ENCODE measurements around the gene SLC30A10. TPM values are rescaled to one million over a fixed set of nuclear protein-coding genes. Genes with fewer than 3 reads are reported as not detected.
"Not testable (repeated sequence)": the region's sequence is repeated elsewhere in the genome, so short reads cannot be mapped to it uniquely, and the experiment has no call there.

Gene SLC30A10
- total RNA-seq, 3 donors from 2014 or later = 11.3 to 38.0 (median 34.3) TPM

- ATAC-seq (no peak), DNase-seq (no peak)
- intact Hi-C loops (cut with DNase I, micrococcal nuclease) = no loop called here
- no peaks in the 10 kb centered on the region for H3K36me3 ChIP-seq (ENCODE audit: low read depth)
- no peaks in the 10 kb centered on the region for H3K9me3 ChIP-seq
- TF ChIP-seq, protein P1, sequence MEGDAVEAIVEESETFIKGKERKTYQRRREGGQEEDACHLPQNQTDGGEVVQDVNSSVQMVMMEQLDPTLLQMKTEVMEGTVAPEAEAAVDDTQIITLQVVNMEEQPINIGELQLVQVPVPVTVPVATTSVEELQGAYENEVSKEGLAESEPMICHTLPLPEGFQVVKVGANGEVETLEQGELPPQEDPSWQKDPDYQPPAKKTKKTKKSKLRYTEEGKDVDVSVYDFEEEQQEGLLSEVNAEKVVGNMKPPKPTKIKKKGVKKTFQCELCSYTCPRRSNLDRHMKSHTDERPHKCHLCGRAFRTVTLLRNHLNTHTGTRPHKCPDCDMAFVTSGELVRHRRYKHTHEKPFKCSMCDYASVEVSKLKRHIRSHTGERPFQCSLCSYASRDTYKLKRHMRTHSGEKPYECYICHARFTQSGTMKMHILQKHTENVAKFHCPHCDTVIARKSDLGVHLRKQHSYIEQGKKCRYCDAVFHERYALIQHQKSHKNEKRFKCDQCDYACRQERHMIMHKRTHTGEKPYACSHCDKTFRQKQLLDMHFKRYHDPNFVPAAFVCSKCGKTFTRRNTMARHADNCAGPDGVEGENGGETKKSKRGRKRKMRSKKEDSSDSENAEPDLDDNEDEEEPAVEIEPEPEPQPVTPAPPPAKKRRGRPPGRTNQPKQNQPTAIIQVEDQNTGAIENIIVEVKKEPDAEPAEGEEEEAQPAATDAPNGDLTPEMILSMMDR (IDR thresholded peaks at IDR 0.05) = no peak
- H3K4me3 ChIP-seq = no peak overlapping the region
- H3K4me1 ChIP-seq (ENCODE audit: low read depth) = no peaks in the 10 kb centered on the region
Measured at GRCh38 chr1:219954052-219954451, 25.7 kb upstream of the SLC30A10 start.

DNA sequence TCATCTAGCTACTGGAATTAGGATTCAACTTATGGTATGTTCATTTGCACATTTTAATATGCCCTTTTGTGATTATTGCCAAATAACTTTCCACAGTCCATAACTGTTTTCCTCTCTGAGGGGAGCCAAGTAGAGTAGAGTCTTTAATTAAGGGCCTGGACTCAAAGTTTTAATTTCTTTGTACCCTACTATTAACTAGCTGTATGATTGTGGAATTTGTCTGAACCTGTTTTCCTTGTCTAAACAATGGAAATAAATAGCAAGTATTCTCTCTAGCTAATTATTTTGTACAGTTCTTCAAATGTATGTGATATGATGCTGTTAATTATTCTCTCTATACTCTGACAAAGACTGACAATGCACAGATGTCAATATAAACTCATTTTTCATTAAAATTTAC is 24.0 kb upstream of the SLC30A10 start:
- ATAC-seq (no peak), DNase-seq (no peak)
- Histone ChIP-seq H3K36me3 (ENCODE audit: low read depth) (no peaks in the 10 kb centered on the region), H3K9me3 (no peaks in the 10 kb centered on the region), H3K4me3 (no peak overlapping the region), H3K4me1 (ENCODE audit: low read depth) (no peaks in the 10 kb centered on the region)
- TF ChIP-seq, protein P1 (IDR thresholded peaks at IDR 0.05) = no peak
- intact Hi-C loops (cut with DNase I, micrococcal nuclease) = no loop called here

DNA sequence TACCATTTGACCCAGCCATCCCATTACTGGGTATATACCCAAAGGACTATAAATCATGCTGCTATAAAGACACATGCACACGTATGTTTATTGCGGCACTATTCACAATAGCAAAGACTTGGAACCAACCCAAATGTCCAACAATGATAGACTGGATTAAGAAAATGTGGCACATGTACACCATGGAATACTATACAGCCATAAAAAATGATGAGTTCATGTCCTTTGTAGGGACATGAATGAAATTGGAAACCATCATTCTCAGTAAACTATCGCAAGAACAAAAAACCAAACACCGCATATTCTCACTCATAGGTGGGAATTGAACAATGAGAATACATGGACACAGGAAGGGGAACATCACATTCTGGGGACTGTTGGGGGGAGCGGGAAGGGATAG is 20.9 kb upstream of the SLC30A10 start:
- H3K9me3 ChIP-seq; DNase-seq; intact Hi-C loops (cut with DNase I, micrococcal nuclease); H3K4me1 ChIP-seq (ENCODE audit: low read depth); H3K4me3 ChIP-seq; H3K36me3 ChIP-seq (ENCODE audit: low read depth); ATAC-seq: not testable (repeated sequence)

DNA sequence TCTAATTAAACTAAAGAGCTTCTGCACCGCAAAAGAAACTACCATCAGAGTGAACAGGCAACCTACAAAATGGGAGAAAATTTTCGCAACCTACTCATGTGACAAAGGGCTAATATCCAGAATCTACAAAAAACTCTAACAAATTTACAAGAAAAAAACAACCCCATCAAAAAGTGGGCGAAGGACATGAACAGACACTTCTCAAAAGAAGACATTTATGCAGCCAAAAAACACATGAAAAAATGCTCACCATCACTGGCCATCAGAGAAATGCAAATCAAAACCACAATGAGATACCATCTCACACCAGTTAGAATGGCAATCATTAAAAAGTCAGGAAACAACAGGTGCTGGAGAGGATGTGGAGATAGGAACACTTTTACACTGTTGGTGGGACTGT is 20.4 kb upstream of the SLC30A10 start:
- intact Hi-C loops (cut with DNase I, micrococcal nuclease); H3K4me1 ChIP-seq (ENCODE audit: low read depth); ATAC-seq; DNase-seq; H3K4me3 ChIP-seq; H3K9me3 ChIP-seq; H3K36me3 ChIP-seq (ENCODE audit: low read depth): not testable (repeated sequence)

DNA sequence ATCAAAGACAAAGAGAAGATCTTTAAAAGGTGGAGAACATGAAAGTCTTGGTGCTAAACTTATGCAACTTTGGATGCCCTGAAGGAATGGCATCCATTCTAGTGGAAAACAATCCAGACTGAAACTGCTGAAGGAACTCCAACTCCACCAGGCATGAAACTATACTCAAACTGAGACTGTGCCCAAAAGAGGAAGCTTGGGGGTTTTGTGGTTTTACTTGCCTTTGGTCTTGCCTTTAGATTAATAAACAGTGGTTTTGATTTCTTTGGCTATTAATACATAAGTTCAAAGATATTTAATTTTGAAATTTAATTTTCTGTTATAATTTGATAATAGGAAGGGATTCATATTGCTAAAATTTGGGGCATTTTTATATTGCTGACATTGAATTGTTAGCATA is 17.4 kb upstream of the SLC30A10 start:
- intact Hi-C loops (cut with DNase I, micrococcal nuclease) = no loop called here
- TF ChIP-seq, protein P1 (IDR thresholded peaks at IDR 0.05) = no peak
- no peak for ATAC-seq

GRCh38 chr1:219941179-219942118 is 13.1 kb upstream of the SLC30A10 start:
- TF ChIP-seq, protein P1 (IDR thresholded peaks at IDR 0.05) = no peak
- no peak for ATAC-seq

More for the DNA sequence above, 17.4 kb upstream of the SLC30A10 start:
- no peak for DNase-seq
- no peaks in the 10 kb centered on the region for H3K9me3 ChIP-seq
- no peak overlapping the region for H3K4me3 ChIP-seq
- no peaks in the 10 kb centered on the region for H3K4me1 ChIP-seq (ENCODE audit: low read depth)
- H3K36me3 ChIP-seq (ENCODE audit: low read depth) = no peaks in the 10 kb centered on the region

More at GRCh38 chr1:219941179-219942118, 13.1 kb upstream of the SLC30A10 start:
- H3K4me1 ChIP-seq (ENCODE audit: low read depth) = no peaks in the 10 kb centered on the region
- no peaks in the 10 kb centered on the region for H3K9me3 ChIP-seq
- H3K36me3 ChIP-seq (ENCODE audit: low read depth) = no peaks in the 10 kb centered on the region
- intact Hi-C loops (cut with DNase I, micrococcal nuclease) = no loop called here
- H3K4me3 ChIP-seq = no peak overlapping the region
- DNase-seq = no peak

Data from mucosa of descending colon (tissue), 3 donors.